H1 (cell line): ENCODE measurements around the gene SHTN1. TPM values are rescaled to one million over a fixed set of nuclear protein-coding genes. Genes with fewer than 3 reads are reported as not detected.

Source experiments
- CTCF ChIA-PET: fragments of 300-600 bp; sonication (Branson Sonifier 250); formaldehyde crosslinking; loops from one replicate; lab custom pipeline; 2021; ENCODE audit not compliant: partially characterized antibody; lab: Charles Lee
- POLR2A ChIA-PET: fragments of 300-600 bp; sonication (Branson Sonifier 250); formaldehyde crosslinking; loops from one replicate; lab custom pipeline; 2021; ENCODE audit warnings: inconsistent platforms; ENCODE audit not compliant: partially characterized antibody; lab: Charles Lee
- DNase-seq, 2 experiments: peaks; one replicate each; pipeline versions ENCODE4 v3.0.0 to v3.0.0-alpha.2; 2010 to 2022; ENCODE audit warnings: low spot score in 2 of 2, low read depth in 1 of 2, mixed read lengths in 1 of 2
- FAIRE-seq: peaks from 2 replicates; lab custom pipeline; 2011; peaks lifted over from hg19 to GRCh38; lab: Jason Lieb, UNC
- H2AFZ ChIP-seq: 2 replicates; pipeline ENCODE4 v1.8.1; 2012; ENCODE audit warnings: low read length, inconsistent platforms
- H2AK5ac ChIP-seq: 2 replicates; pipeline ENCODE4 v1.6.1; 2013; ENCODE audit warnings: low read depth, low read length
- H2BK120ac ChIP-seq: replicated peaks from 2 replicates; pipeline ENCODE3; 2013; ENCODE audit warnings: low read depth, low read length, inconsistent platforms
- H2BK12ac ChIP-seq: 2 replicates; pipeline ENCODE4 v1.6.1; 2013; ENCODE audit warnings: low read depth, low read length
- H2BK15ac ChIP-seq: 2 replicates; pipeline ENCODE4 v1.6.1; 2013; ENCODE audit warnings: low read length
- H2BK20ac ChIP-seq: 2 replicates; pipeline ENCODE4 v1.6.1; 2013; ENCODE audit warnings: low read length
- H2BK5ac ChIP-seq: 2 replicates; pipeline ENCODE4 v1.6.1; 2013; ENCODE audit warnings: low read depth, low read length
- H3K14ac ChIP-seq: 2 replicates; pipeline ENCODE4 v1.6.1; 2013; ENCODE audit warnings: inconsistent platforms; ENCODE audit not compliant: insufficient read length
- H3K18ac ChIP-seq: 2 replicates; pipeline ENCODE4 v1.6.1; 2013; ENCODE audit warnings: low read length; ENCODE audit errors: extremely low read depth
- H3K23ac ChIP-seq: 2 replicates; pipeline ENCODE4 v1.6.1; 2013; ENCODE audit warnings: inconsistent platforms; ENCODE audit not compliant: insufficient read length
- H3K23me2 ChIP-seq: 2 replicates; pipeline ENCODE4 v1.6.1; 2013; ENCODE audit warnings: low read depth, low read length
- H3K27ac ChIP-seq: 2 replicates; pipeline ENCODE4 v1.6.1; 2011; ENCODE audit warnings: low read depth, low read length, inconsistent platforms
- H3K27me3 ChIP-seq, 4 experiments: replicated peaks in 1 of 4; 1 replicate in 1 of 4; 2 replicates in 3 of 4; pipeline versions ENCODE4 v1.6.1 to v1.8.1; 2011 to 2013; ENCODE audit warnings: low read length in 3 of 4, mild to moderate bottlenecking in 3 of 4, inconsistent platforms in 2 of 4, mixed read lengths in 2 of 4, moderate library complexity in 1 of 4; ENCODE audit not compliant: control insufficient read depth in 3 of 4, insufficient read depth in 3 of 4; ENCODE audit errors: extremely low read depth in 1 of 4
- H3K36me3 ChIP-seq, 4 experiments: 2 replicates each; pipeline versions ENCODE4 v1.6.1 to v1.8.1; 2011 to 2013; ENCODE audit warnings: mild to moderate bottlenecking in 4 of 4, low read length in 3 of 4, moderate library complexity in 2 of 4, control low read depth in 1 of 4, inconsistent platforms in 1 of 4; ENCODE audit not compliant: insufficient read depth in 4 of 4, control insufficient read depth in 2 of 4
- H3K4ac ChIP-seq: replicated peaks from 2 replicates; pipeline ENCODE3; 2013; ENCODE audit warnings: low read length, low read depth, mixed read lengths, inconsistent platforms; ENCODE audit not compliant: insufficient read length
- H3K4me1 ChIP-seq, 4 experiments: replicated peaks in 1 of 4; 1 replicate in 1 of 4; 2 replicates in 3 of 4; pipeline versions ENCODE4 v1.6.1 to v1.8.1; 2011 to 2013; ENCODE audit warnings: low read length in 3 of 4, inconsistent platforms in 2 of 4, mixed read lengths in 1 of 4; ENCODE audit not compliant: insufficient read depth in 4 of 4, control insufficient read depth in 3 of 4
- H3K4me2 ChIP-seq, 2 experiments: 2 replicates each; pipeline versions ENCODE4 v1.6.1 to v1.8.1; 2011 to 2013; ENCODE audit warnings: low read depth in 2 of 2, low read length in 2 of 2, control low read depth in 1 of 2, inconsistent platforms in 1 of 2, mild to moderate bottlenecking in 1 of 2; ENCODE audit not compliant: insufficient read depth in 1 of 2
- H3K4me3 ChIP-seq, 4 experiments: fragments of 200-600, 300-600 bp in 1 of 4; sonication (generic), shearing (Covaris generic), sonication (Bioruptor Twin) in 1 of 4; 2 replicates each; pipeline versions ENCODE4 v1.5.1 to v1.8.1; 2011 to 2016; ENCODE audit warnings: low read length in 4 of 4, low read depth in 3 of 4, control low read depth in 2 of 4, inconsistent platforms in 2 of 4, mild to moderate bottlenecking in 2 of 4, mixed read lengths in 1 of 4, moderate library complexity in 1 of 4; ENCODE audit not compliant: insufficient read depth in 2 of 4; ENCODE audit errors: extremely low read depth in 1 of 4
- H3K56ac ChIP-seq: replicated peaks from 2 replicates; pipeline ENCODE3; 2013; ENCODE audit warnings: low read depth, mild to moderate bottlenecking, mixed read lengths, low read length, inconsistent platforms; ENCODE audit not compliant: insufficient read length
- H3K79me1 ChIP-seq: 2 replicates; pipeline ENCODE4 v1.6.1; 2013; ENCODE audit warnings: low read depth, low read length, control low read depth
- H3K79me2 ChIP-seq, 2 experiments: 2 replicates each; pipeline versions ENCODE4 v1.6.1 to v1.8.1; 2012 to 2013; ENCODE audit warnings: low read length in 2 of 2, mild to moderate bottlenecking in 2 of 2, inconsistent platforms in 1 of 2; ENCODE audit not compliant: insufficient read depth in 2 of 2, control insufficient read depth in 1 of 2
- H3K9ac ChIP-seq, 4 experiments: replicated peaks in 1 of 4; 1 replicate in 1 of 4; 2 replicates in 3 of 4; pipeline versions ENCODE4 v1.6.1 to v1.8.1; 2011 to 2013; ENCODE audit warnings: low read depth in 3 of 4, low read length in 3 of 4, control low read depth in 2 of 4, mild to moderate bottlenecking in 2 of 4, moderate library complexity in 2 of 4, inconsistent platforms in 1 of 4; ENCODE audit errors: extremely low read depth in 1 of 4
- H3K9me3 ChIP-seq, 2 experiments: 2 replicates each; pipeline versions ENCODE4 v1.6.1 to v1.8.1; 2012 to 2013; ENCODE audit warnings: mild to moderate bottlenecking in 2 of 2, moderate library complexity in 2 of 2, control low read depth in 1 of 2, inconsistent platforms in 1 of 2, low read depth in 1 of 2, low read length in 1 of 2, mixed read lengths in 1 of 2; ENCODE audit not compliant: insufficient read depth in 2 of 2
- H4K20me1 ChIP-seq, 2 experiments: replicated peaks in 1 of 2; 2 replicates each; pipeline versions ENCODE3 to v1.8.1; 2011 to 2013; ENCODE audit warnings: inconsistent platforms in 2 of 2, low read length in 2 of 2, mild to moderate bottlenecking in 1 of 2; ENCODE audit not compliant: insufficient read depth in 2 of 2, control insufficient read depth in 1 of 2
- H4K5ac ChIP-seq: 2 replicates; pipeline ENCODE4 v1.6.1; 2013; ENCODE audit warnings: low read length, low read depth, mixed read lengths, inconsistent platforms; ENCODE audit not compliant: insufficient read length
- H4K8ac ChIP-seq: 2 replicates; pipeline ENCODE4 v1.8.0; 2013; ENCODE audit warnings: mild to moderate bottlenecking, moderate library complexity, low read length, inconsistent platforms; ENCODE audit not compliant: insufficient read depth; ENCODE audit errors: extremely low read depth
- H4K91ac ChIP-seq: replicated peaks from 2 replicates; pipeline ENCODE3; 2013; ENCODE audit warnings: low read length, mixed read lengths, inconsistent platforms; ENCODE audit not compliant: insufficient read length
- ASH2L ChIP-seq: fragments of 200-600, 300-600 bp; sonication (generic); IDR thresholded peaks from one replicate; pipeline ENCODE4 v1.7.1; 2017; ENCODE audit warnings: low read length
- ATF3 ChIP-seq: IDR thresholded peaks from 2 replicates; pipeline ENCODE4 v1.6.1; 2011; ENCODE audit warnings: low read depth, mild to moderate bottlenecking, low read length; ENCODE audit not compliant: insufficient read depth
- CEBPB ChIP-seq: IDR thresholded peaks from 2 replicates; pipeline ENCODE4 v1.6.1; 2012; ENCODE audit warnings: low read depth, low read length
- CHD1 ChIP-seq: IDR thresholded peaks from 2 replicates; pipeline ENCODE4 v1.6.1; 2012; ENCODE audit warnings: low read depth, low read length, improper control_type of control experiment
- CTCF ChIP-seq, 3 experiments: IDR thresholded peaks; 1 replicate in 2 of 3; 2 replicates in 1 of 3; pipeline versions ENCODE4 v1.5.1 to v1.6.1; 2011; ENCODE audit warnings: low read length in 3 of 3, mild to moderate bottlenecking in 3 of 3, inconsistent platforms in 2 of 3, low read depth in 1 of 3, moderate library complexity in 1 of 3; ENCODE audit not compliant: insufficient read depth in 1 of 3; ENCODE audit errors: control extremely low read depth in 1 of 3
- GTF2F1 ChIP-seq: IDR thresholded peaks from 2 replicates; pipeline ENCODE4 v1.6.1; 2012; ENCODE audit warnings: low read depth, low read length, improper control_type of control experiment, borderline replicate concordance
- HDAC6 ChIP-seq: IDR thresholded peaks from one replicate; pipeline ENCODE4 v1.7.1; 2012; ENCODE audit warnings: low read depth, mild to moderate bottlenecking, inconsistent platforms, low read length, moderate library complexity
- SAP30 ChIP-seq: fragments of 300-600 bp; sonication (generic); IDR thresholded peaks from 2 replicates; pipeline ENCODE4 v1.7.1; 2012; ENCODE audit warnings: low read length, moderate library complexity, mild to moderate bottlenecking, inconsistent platforms; ENCODE audit not compliant: insufficient read depth, insufficient replicate concordance
- SIRT6 ChIP-seq: IDR thresholded peaks from one replicate; pipeline ENCODE4 v1.7.1; 2012; ENCODE audit warnings: low read length, inconsistent platforms
- SP1 ChIP-seq: IDR thresholded peaks from 2 replicates; pipeline ENCODE4 v1.6.1; 2011; ENCODE audit warnings: low read depth, low read length
- SP4 ChIP-seq: IDR thresholded peaks from 2 replicates; pipeline ENCODE4 v1.6.1; 2012; ENCODE audit warnings: low read length, inconsistent platforms
- TEAD4 ChIP-seq: IDR thresholded peaks from 2 replicates; pipeline ENCODE4 v1.6.1; 2012; ENCODE audit warnings: low read depth, low read length, inconsistent platforms, mixed read lengths
- ZNF274 ChIP-seq: IDR thresholded peaks from 2 replicates; pipeline ENCODE4 v1.7.0; 2012; ENCODE audit warnings: low read length, borderline replicate concordance; ENCODE audit errors: extremely low read depth
- WGBS, 2 experiments: shearing (Covaris generic) in 1 of 2; methylation state at CpG; one replicate each; pipeline versions ENCODE4 v1.1.6 to v1.1.7; 2013 to 2015; ENCODE audit warnings: low lambda C conversion rate in 2 of 2, mixed read lengths in 2 of 2, inconsistent platforms in 1 of 2, low coverage in 1 of 2, missing lambda C conversion rate in 1 of 2; ENCODE audit not compliant: insufficient replicate concordance in 2 of 2, insufficient coverage in 1 of 2, insufficient read length in 1 of 2; ENCODE audit errors: extremely low coverage in 1 of 2, missing lambda C conversion rate in 1 of 2; 5-methylcytosine and 5-hydroxymethylcytosine counted together
- polyA plus RNA-seq, 7 experiments: library from polyadenylated mRNA; depleted of rRNA in 3 of 7; stranded (reverse) in 5 of 7; unstranded in 2 of 7; fragments of >200 nt in 5 of 7; fragments of 200-250 nt in 2 of 7; gene quantifications; 1 replicate in 5 of 7; 2 replicates in 1 of 7; 4 replicates in 1 of 7; pipeline versions ENCODE4 v1.2.1 to v1.2.3, GENCODE V29; 2011 to 2013; ENCODE audit warnings: missing spikeins in 2 of 7, mixed read lengths in 2 of 7
- total RNA-seq: library from RNA; stranded (reverse); fragmentation: NEBNext Ultra II Directional; extraction: Animal tissue kit (Norgen Biotek cat#: 25700); gene quantifications from 2 replicates; pipeline ENCODE4 v1.2.1, GENCODE V29; 2021

The SHTN1 gene
- total and polyA plus RNA-seq, 2 of the 8 experiments (the other 6 are each of a cell fraction or from before 2014, with no cell fraction given), result 3.3 to 12.7 TPM

GRCh38 chr10:117047947-117048346, 43.0 kb upstream of the SHTN1 start:
- H3K18ac ChIP-seq, result no peak overlapping the region
- no peaks in the 10 kb centered on the region for H3K9me3 ChIP-seq
- no peak overlapping the region for H4K91ac ChIP-seq
- no peaks in the 10 kb centered on the region for H4K20me1 ChIP-seq
- no peaks in the 10 kb centered on the region for H3K79me2 ChIP-seq
- H3K23ac ChIP-seq, result no peak overlapping the region
- H3K27me3 ChIP-seq, result no peaks in the 10 kb centered on the region; a peak in 1 of 7 replicates
- H2AK5ac ChIP-seq, result no peak overlapping the region
- H4K8ac ChIP-seq, result no peak overlapping the region
- no peak overlapping the region for H2BK5ac ChIP-seq
- no peak overlapping the region for H2BK12ac ChIP-seq
- no peak overlapping the region for H3K4me3 ChIP-seq
- no peaks in the 10 kb centered on the region for H3K23me2 ChIP-seq
- H2BK120ac ChIP-seq, result no peak overlapping the region
- 86% methylated on average over 2 of the region's 2 CpGs; no CpG with 5 or more reads in 1 of the 2 experiments for WGBS, 2 experiments
- H2AFZ ChIP-seq, result no peak overlapping the region
- H3K4ac ChIP-seq, result no peak overlapping the region
- no peak overlapping the region for H4K5ac ChIP-seq
- FAIRE-seq, result no peak
- no peak overlapping the region for H2BK15ac ChIP-seq
- H3K79me1 ChIP-seq, result no peaks in the 10 kb centered on the region
- no peak overlapping the region for H2BK20ac ChIP-seq
- CTCF ChIA-PET, result interaction anchor here (0.7 to 1.1 kb wide), 2 partner anchors 138 to 286 kb away, joined by 3 read pairs; no protein-coding TSS in a partner anchor
- POLR2A ChIA-PET, result no interaction called here
- H3K4me1 ChIP-seq, result no peaks in the 10 kb centered on the region
- H3K14ac ChIP-seq, result no peak overlapping the region
- H3K9ac ChIP-seq, result no peak overlapping the region
- H3K4me2 ChIP-seq, result no peak overlapping the region
- H3K27ac ChIP-seq, result no peak overlapping the region
- DNase-seq, result no peak
- no peak overlapping the region for H3K56ac ChIP-seq
- no peaks in the 10 kb centered on the region for H3K36me3 ChIP-seq
- no peak for TF ChIP-seq CTCF (IDR thresholded peaks at IDR 0.05; ENCODE audit: control extremely low read depth in 1 of 3, insufficient read depth in 1 of 3, low read depth in 1 of 3, low read length in 3 of 3)
- TF ChIP-seq SAP30, result no peak
- no peak for TF ChIP-seq ATF3
- no peak for TF ChIP-seq SIRT6
- no peak for TF ChIP-seq CHD1
- TF ChIP-seq SP1, result no peak
- no peak for TF ChIP-seq SP4
- no peak for TF ChIP-seq HDAC6
- TF ChIP-seq TEAD4, result no peak
- no peak for TF ChIP-seq CEBPB
- TF ChIP-seq ZNF274, result no peak
- TF ChIP-seq ASH2L, result no peak
- TF ChIP-seq GTF2F1, result no peak
